Naive B cell (primary cell): Measurements from ENCODE around the gene PRSS50. TPM values are rescaled to one million over a fixed set of nuclear protein-coding genes. Genes with fewer than 3 reads are reported as not detected.
"Not testable (repeated sequence)": the region's sequence is repeated elsewhere in the genome, so short reads cannot be mapped to it uniquely, and the experiment has no call there.

ENCODE experiments used
- ATAC-seq, 2 donors: fragments of 150-1000 bp; cut with Tn5 transposase; 2 replicates each; pipeline ENCODE4 v1.10.0; 2021; ENCODE audit warnings: low read depth in 2 of 2, mild to moderate bottlenecking in 2 of 2, moderate library complexity in 2 of 2
- DNase-seq: peaks from one replicate; pipeline ENCODE4 v3.0.0; 2022
- H3K27ac Mint-ChIP-seq, 6 donors: one replicate each; pipeline ENCODE4 v1.8.0; 2020 to 2022; ENCODE audit warnings: mild to moderate bottlenecking in 6 of 6, mixed read lengths in 6 of 6, moderate library complexity in 5 of 6, inconsistent platforms in 2 of 6
- H3K27me3 Mint-ChIP-seq, 3 donors: one replicate each; pipeline ENCODE4 v1.8.0; 2021 to 2022; ENCODE audit warnings: mixed read lengths in 3 of 3, mild to moderate bottlenecking in 1 of 3
- H3K36me3 Mint-ChIP-seq, 2 donors: one replicate each; pipeline ENCODE4 v1.8.0; 2020 to 2022; ENCODE audit warnings: mixed read lengths in 2 of 2, inconsistent platforms in 1 of 2, mild to moderate bottlenecking in 1 of 2
- H3K4me1 Mint-ChIP-seq, 3 donors: one replicate each; pipeline ENCODE4 v1.8.0; 2020 to 2022; ENCODE audit warnings: mixed read lengths in 3 of 3, inconsistent platforms in 1 of 3, mild to moderate bottlenecking in 1 of 3, moderate library complexity in 1 of 3
- H3K4me3 Mint-ChIP-seq, 8 donors: one replicate each; pipeline ENCODE4 v1.8.0; 2020 to 2022; ENCODE audit warnings: mild to moderate bottlenecking in 8 of 8, mixed read lengths in 8 of 8, moderate library complexity in 8 of 8, inconsistent platforms in 2 of 8
- H3K9me3 Mint-ChIP-seq, 7 donors: one replicate each; pipeline ENCODE4 v1.8.0; 2020 to 2022; ENCODE audit warnings: mixed read lengths in 7 of 7, mild to moderate bottlenecking in 5 of 7, inconsistent platforms in 2 of 7, moderate library complexity in 1 of 7
- polyA plus RNA-seq, 6 donors: library from polyadenylated mRNA; unstranded; fragments of 300-500 nt; fragmentation: Illumina TruSeq; gene quantifications; one replicate each; pipeline ENCODE4 v1.2.3, GENCODE V29; 2021; ENCODE audit warnings: low read depth in 6 of 6

Gene PRSS50
- not detected for polyA plus RNA-seq

DNA sequence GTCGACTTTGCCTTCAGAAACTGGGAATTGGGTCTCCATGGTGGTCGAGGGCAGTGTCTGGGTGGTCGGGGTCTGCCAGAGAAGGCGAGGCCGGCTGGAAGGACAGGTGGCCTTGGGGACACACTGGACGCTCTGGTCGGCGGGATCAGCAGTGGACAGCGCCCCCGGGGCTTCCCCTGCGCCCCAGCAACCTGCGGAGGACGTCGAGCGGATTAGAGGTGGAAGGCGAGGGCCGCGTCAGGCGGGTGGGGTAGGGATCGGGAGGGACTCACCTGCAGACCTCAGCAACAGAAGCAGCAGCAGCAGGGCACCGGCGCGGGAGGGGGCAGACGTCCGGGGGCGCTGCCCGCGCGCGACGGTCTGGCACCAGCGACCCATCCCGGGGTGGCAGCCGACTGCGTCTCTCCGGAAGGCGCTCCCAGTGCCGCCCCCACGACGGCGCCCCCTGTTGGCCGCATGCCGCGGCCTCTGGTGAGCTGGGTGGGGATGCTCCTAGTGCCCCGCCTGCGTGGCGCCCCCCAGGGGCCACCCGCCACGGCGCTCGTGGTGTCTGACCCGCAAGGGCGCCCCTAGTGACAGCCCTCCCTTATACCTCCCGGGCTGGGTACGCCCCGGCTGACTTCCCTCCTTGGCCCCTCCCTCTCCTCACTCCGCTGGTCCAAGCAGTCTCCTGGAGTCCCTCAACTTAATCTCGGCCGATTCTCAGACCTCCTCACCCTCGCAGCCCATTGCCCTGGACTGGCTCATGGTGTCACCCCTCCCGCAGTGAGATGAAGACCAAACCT, at the start of gene PRSS50:
TSS of gene PRSS50 (minus strand) at position 423 of the 785 bp plus-strand sequence. CDS start at position 378, 45 bp downstream.
- peak; percentile 60 to 62 for ATAC-seq
- H3K36me3 Mint-ChIP-seq: peaks cover 0 to 4% of the 10 kb centered on the region in 2 donors
- H3K27ac Mint-ChIP-seq: peak within 1 kb of the TSS in 1 of 6 donors; percentile 63
- H3K4me1 Mint-ChIP-seq: peaks cover 0 to 4% (median 0%) of the 10 kb centered on the region in 3 donors
- peaks cover 0 to 7% (median 0%) of the 10 kb centered on the region in 7 donors for H3K9me3 Mint-ChIP-seq
- DNase-seq: no peak
- H3K27me3 Mint-ChIP-seq: peaks cover 0 to 25% (median 23%) of the 10 kb centered on the region in 3 donors
- H3K4me3 Mint-ChIP-seq: no peak within 1 kb of the TSS

DNA sequence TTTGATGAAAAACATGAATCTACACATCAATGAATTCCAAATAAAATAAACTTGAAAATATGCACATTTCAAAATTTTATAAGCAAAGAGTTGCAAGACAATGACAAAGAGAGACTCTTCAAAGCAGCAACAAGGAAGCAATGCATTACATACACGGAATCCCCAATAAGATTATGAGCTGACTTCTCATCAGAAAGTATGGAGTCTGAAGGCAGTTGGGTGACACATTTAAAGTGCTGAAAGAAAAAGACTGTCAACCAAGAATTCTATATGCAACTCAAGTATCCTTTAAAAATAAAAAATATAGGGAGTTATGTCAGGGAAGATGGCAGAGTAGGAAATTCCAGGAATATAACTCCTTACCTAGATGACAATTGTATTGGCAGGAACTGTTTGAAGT, 46.5 kb upstream of the PRSS50 start:
- Mint-ChIP-seq H3K4me1 (no peaks in the 10 kb centered on the region), H3K36me3 (peaks cover 23 to 25% of the 10 kb centered on the region in 2 donors), H3K27me3 (peaks cover 0 to 12% (median 8%) of the 10 kb centered on the region in 3 donors), H3K9me3 (peaks cover 8 to 70% (median 55%) of the 10 kb centered on the region in 7 donors), H3K27ac (no peak overlapping the region), H3K4me3 (no peak overlapping the region)
- ATAC-seq (no peak), DNase-seq (no peak)

- Mint-ChIP-seq H3K4me1 (no peaks in the 10 kb centered on the region), H3K27me3 (peaks cover 0 to 12% (median 8%) of the 10 kb centered on the region in 3 donors), H3K4me3 (no peak overlapping the region), H3K9me3 (peaks cover 8 to 61% (median 51%) of the 10 kb centered on the region in 7 donors), H3K36me3 (peaks cover 23 to 25% of the 10 kb centered on the region in 2 donors), H3K27ac (no peak overlapping the region)
- DNase-seq (no peak), ATAC-seq (no peak)
Observed at GRCh38 chr3:46763178-46763577, 45.5 kb upstream of the PRSS50 start.

GRCh38 chr3:46759239-46760167, 41.8 kb upstream of the PRSS50 start:
- ATAC-seq (no peak), DNase-seq (no peak)
- H3K36me3 Mint-ChIP-seq: peaks cover 23 to 25% of the 10 kb centered on the region in 2 donors
- H3K4me1 Mint-ChIP-seq: no peaks in the 10 kb centered on the region
- H3K27ac Mint-ChIP-seq: no peak overlapping the region
- peaks cover 8 to 31% (median 22%) of the 10 kb centered on the region in 7 donors for H3K9me3 Mint-ChIP-seq
- no peak overlapping the region for H3K4me3 Mint-ChIP-seq
- peaks cover 0 to 12% (median 8%) of the 10 kb centered on the region in 3 donors for H3K27me3 Mint-ChIP-seq

GRCh38 chr3:46756642-46757041, 39.0 kb upstream of the PRSS50 start:
- no peak overlapping the region for H3K27ac Mint-ChIP-seq

DNA sequence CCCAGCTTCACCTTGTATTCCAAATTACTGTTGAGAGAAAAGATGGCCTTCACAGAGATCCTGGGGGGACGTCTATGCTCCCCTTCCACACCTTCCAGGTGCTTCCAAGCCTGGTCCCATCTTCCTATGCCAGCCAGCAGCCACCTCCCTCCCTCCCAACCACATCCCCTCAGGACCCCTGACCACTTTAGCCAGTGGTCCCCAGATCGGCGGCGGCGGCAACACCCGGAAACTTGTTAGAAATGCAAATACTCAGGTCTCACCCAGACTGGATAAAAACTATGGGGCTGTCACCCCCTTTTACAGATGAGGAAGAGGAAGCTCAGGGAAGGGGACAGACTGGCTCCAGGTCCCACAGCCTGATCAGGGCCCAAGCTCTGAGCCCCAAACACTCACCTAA, 38.0 kb upstream of the PRSS50 start:
- H3K27me3 Mint-ChIP-seq: no peaks in the 10 kb centered on the region
- H3K27ac Mint-ChIP-seq: no peak overlapping the region
- H3K9me3 Mint-ChIP-seq: peaks cover 0 to 3% (median 0%) of the 10 kb centered on the region in 7 donors
- DNase-seq (no peak), ATAC-seq (no peak)
- no peak overlapping the region for H3K4me3 Mint-ChIP-seq
- H3K4me1 Mint-ChIP-seq: peaks cover 0 to 5% (median 2%) of the 10 kb centered on the region in 3 donors
- no peaks in the 10 kb centered on the region for H3K36me3 Mint-ChIP-seq

More at GRCh38 chr3:46756642-46757041, 39.0 kb upstream of the PRSS50 start:
- no peaks in the 10 kb centered on the region for H3K27me3 Mint-ChIP-seq
- DNase-seq: no peak
- no peak for ATAC-seq
- H3K36me3 Mint-ChIP-seq: peaks cover 0 to under 1% of the 10 kb centered on the region in 2 donors
- peaks cover 0 to 5% (median 2%) of the 10 kb centered on the region in 3 donors for H3K4me1 Mint-ChIP-seq
- no peak overlapping the region for H3K4me3 Mint-ChIP-seq
- peaks cover 0 to 6% (median under 1%) of the 10 kb centered on the region in 7 donors for H3K9me3 Mint-ChIP-seq

GRCh38 chr3:46753127-46753526, 35.5 kb upstream of the PRSS50 start:
- not testable (repeated sequence) for H3K9me3 Mint-ChIP-seq, ATAC-seq, H3K4me3 Mint-ChIP-seq, H3K36me3 Mint-ChIP-seq, DNase-seq
- peak overlapping the region in 1 of 6 donors; percentile 7 for H3K27ac Mint-ChIP-seq
- H3K4me1 Mint-ChIP-seq: peaks cover 2 to 11% (median 3%) of the 10 kb centered on the region in 3 donors
- peaks cover 0 to 13% (median 0%) of the 10 kb centered on the region in 3 donors for H3K27me3 Mint-ChIP-seq

DNA sequence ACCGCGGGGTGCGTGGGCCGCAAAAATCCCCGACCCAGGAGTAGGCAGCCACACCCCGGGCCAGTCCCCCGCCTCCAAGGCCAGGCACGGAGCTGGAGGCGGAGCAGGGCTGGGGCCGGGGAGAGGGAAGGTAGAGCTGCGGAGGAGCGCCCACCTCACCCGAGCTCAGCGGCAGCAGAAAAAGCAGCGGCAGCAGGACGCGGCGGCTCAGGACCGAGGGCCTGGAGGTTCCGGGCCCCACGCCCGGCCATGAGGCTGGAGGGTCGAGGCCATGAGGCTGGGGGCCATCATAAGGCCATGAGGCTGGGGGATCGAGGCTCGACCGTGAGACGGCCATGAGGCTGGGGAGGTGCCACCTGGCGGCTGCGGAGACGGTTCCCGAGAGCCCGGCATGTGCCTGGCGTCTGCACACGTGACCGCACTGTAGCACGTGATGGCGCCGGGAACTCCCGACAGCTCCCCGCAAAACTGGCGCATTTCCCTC, 32.9 kb upstream of the PRSS50 start:
- Mint-ChIP-seq H3K27ac (no peak overlapping the region), H3K9me3 (peaks cover 0 to 2% (median 0%) of the 10 kb centered on the region in 7 donors)

GRCh38 chr3:46749129-46749528, 31.5 kb upstream of the PRSS50 start:
- no peaks in the 10 kb centered on the region for H3K36me3 Mint-ChIP-seq

More for the DNA sequence above, 32.9 kb upstream of the PRSS50 start:
- Mint-ChIP-seq H3K36me3 (no peaks in the 10 kb centered on the region), H3K4me1 (peaks cover 2 to 11% (median 3%) of the 10 kb centered on the region in 3 donors), H3K4me3 (no peak overlapping the region), H3K27me3 (peaks cover 0 to 13% (median 0%) of the 10 kb centered on the region in 3 donors)
- ATAC-seq: no peak
- no peak for DNase-seq

DNA sequence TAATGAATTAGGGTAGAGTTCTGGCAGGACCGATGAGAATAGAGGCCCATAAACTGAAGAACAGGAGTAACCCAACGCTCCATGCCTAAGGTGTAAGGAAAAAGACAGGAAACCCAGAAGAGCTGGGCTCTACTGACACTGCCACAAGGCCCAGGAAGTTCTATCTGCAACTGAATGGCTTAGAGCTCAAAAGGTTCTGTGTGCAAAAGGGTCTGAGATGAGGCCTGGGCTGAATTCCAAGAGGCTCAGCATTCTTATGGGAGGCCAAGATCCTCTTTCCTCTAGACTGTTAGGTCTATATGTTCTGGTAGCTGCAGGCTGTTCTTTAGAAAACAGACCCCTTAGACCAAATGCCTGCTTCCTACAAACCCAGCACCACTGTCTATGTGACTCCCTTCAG, 30.5 kb upstream of the PRSS50 start:
- no peak overlapping the region for H3K4me3 Mint-ChIP-seq
- H3K36me3 Mint-ChIP-seq: no peaks in the 10 kb centered on the region
- H3K27me3 Mint-ChIP-seq: peaks cover 0 to 13% (median 4%) of the 10 kb centered on the region in 3 donors
- DNase-seq (no peak), ATAC-seq (no peak)
- peaks cover 0 to 2% (median 0%) of the 10 kb centered on the region in 7 donors for H3K9me3 Mint-ChIP-seq
- peaks cover 0 to 6% (median 3%) of the 10 kb centered on the region in 3 donors for H3K4me1 Mint-ChIP-seq
- no peak overlapping the region for H3K27ac Mint-ChIP-seq

More at GRCh38 chr3:46749129-46749528, 31.5 kb upstream of the PRSS50 start:
- H3K27ac Mint-ChIP-seq: peak overlapping the region in 2 of 6 donors; percentile 46 to 55
- H3K9me3 Mint-ChIP-seq: peaks cover 0 to 2% (median 0%) of the 10 kb centered on the region in 7 donors
- H3K4me3 Mint-ChIP-seq: peak overlapping the region in 1 of 8 donors; percentile 43
- H3K27me3 Mint-ChIP-seq: peaks cover 0 to 13% (median 0%) of the 10 kb centered on the region in 3 donors
- ATAC-seq (no peak), DNase-seq (no peak)
- H3K4me1 Mint-ChIP-seq: peaks cover 2 to 11% (median 3%) of the 10 kb centered on the region in 3 donors

DNA sequence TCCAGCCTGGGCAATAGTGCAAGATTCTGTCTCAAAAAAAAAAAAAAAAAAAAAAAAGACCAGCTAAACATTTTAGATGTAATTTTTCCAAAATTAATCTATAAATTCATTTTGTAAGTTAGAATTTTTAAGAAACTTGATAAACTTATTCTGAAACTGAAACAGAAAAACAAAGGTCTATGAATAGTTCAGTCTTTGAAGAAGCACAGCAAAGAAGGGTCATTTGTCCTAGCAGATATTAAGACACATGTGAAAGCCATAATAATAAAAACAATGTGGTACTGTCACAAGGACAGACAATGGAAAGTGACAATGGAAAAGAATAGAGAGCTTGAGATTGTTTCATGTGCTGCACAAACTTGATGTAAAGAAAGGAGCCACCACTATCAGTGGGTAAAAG, 29.0 kb upstream of the PRSS50 start:
- H3K27ac Mint-ChIP-seq: no peak overlapping the region
- H3K4me3 Mint-ChIP-seq: no peak overlapping the region
- peaks cover 0 to 13% (median 6%) of the 10 kb centered on the region in 3 donors for H3K27me3 Mint-ChIP-seq
- H3K4me1 Mint-ChIP-seq: peaks cover 0 to 6% (median 3%) of the 10 kb centered on the region in 3 donors
- DNase-seq (no peak), ATAC-seq (no peak)
- H3K9me3 Mint-ChIP-seq: peaks cover 0 to 2% (median 0%) of the 10 kb centered on the region in 7 donors
- H3K36me3 Mint-ChIP-seq: no peaks in the 10 kb centered on the region

DNA sequence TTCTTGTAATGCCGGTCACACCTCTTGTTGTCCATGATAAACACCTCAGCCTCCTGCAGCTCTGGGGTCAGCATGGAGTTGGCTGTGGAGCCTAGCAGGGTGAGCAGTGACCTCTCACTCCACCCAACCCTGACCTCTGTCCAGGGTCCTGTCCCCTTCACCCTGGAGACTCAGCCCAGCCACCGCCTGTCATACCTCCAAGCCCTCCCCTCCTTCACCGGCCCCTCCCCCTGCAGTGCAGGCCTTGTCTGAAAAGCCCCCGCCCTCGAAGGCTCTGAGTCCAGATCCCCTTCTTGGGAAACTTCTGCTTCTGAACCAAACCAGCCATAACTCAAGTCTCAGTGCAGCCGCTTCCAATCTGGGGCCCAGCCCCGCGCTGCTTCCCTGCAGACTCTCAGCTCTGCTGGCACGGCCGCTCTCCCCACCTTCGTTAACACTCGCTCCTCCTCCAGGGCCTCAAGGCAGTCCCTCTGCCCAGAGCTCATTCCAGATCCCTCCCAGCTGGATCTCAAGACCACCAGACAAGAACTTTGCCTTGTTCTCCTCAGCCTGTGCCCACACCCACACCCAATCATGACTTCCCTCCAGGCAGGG, 25.4 kb upstream of the PRSS50 start:
- DNase-seq (no peak), ATAC-seq (no peak)
- H3K9me3 Mint-ChIP-seq: peaks cover 0 to 3% (median 0%) of the 10 kb centered on the region in 7 donors
- peak overlapping the region in 1 of 6 donors; percentile 74 for H3K27ac Mint-ChIP-seq
- H3K27me3 Mint-ChIP-seq: peaks cover 0 to 6% (median 0%) of the 10 kb centered on the region in 3 donors
- H3K36me3 Mint-ChIP-seq: no peaks in the 10 kb centered on the region
- no peaks in the 10 kb centered on the region for H3K4me1 Mint-ChIP-seq
- no peak overlapping the region for H3K4me3 Mint-ChIP-seq
